Ishikawa (cell line): ENCODE results near the gene ESPL1.

Source experiments
- CEBPB ChIP-seq: IDR thresholded peaks from 2 replicates; pipeline ENCODE4 v1.6.1; 2012
- CREB1 ChIP-seq: IDR thresholded peaks from 2 replicates; pipeline ENCODE4 v1.6.1; 2012; ENCODE audit warnings: low read depth
- EP300 ChIP-seq: IDR thresholded peaks from 2 replicates; pipeline ENCODE4 v1.6.1; 2012; ENCODE audit warnings: borderline replicate concordance
- RAD21 ChIP-seq: IDR thresholded peaks from 2 replicates; pipeline ENCODE4 v1.6.1; 2012; ENCODE audit warnings: low read depth
- REST ChIP-seq: IDR thresholded peaks from 2 replicates; pipeline ENCODE4 v1.6.1; 2012; ENCODE audit warnings: low read depth, mild to moderate bottlenecking
- TAF1 ChIP-seq: IDR thresholded peaks from 2 replicates; pipeline ENCODE4 v1.6.1; 2012; ENCODE audit warnings: low read depth, mild to moderate bottlenecking
- TCF12 ChIP-seq: IDR thresholded peaks from 2 replicates; pipeline ENCODE4 v1.6.1; 2012; ENCODE audit warnings: low read depth
- YY1 ChIP-seq: IDR thresholded peaks from 2 replicates; pipeline ENCODE4 v1.6.1; 2012; ENCODE audit warnings: low read depth
- ZBTB7A ChIP-seq: IDR thresholded peaks from 2 replicates; pipeline ENCODE4 v1.6.1; 2012; ENCODE audit warnings: low read depth
- TF ChIP-seq, protein P1 (sequence below): IDR thresholded peaks from 2 replicates; pipeline ENCODE4 v1.6.1; 2012

DNA sequence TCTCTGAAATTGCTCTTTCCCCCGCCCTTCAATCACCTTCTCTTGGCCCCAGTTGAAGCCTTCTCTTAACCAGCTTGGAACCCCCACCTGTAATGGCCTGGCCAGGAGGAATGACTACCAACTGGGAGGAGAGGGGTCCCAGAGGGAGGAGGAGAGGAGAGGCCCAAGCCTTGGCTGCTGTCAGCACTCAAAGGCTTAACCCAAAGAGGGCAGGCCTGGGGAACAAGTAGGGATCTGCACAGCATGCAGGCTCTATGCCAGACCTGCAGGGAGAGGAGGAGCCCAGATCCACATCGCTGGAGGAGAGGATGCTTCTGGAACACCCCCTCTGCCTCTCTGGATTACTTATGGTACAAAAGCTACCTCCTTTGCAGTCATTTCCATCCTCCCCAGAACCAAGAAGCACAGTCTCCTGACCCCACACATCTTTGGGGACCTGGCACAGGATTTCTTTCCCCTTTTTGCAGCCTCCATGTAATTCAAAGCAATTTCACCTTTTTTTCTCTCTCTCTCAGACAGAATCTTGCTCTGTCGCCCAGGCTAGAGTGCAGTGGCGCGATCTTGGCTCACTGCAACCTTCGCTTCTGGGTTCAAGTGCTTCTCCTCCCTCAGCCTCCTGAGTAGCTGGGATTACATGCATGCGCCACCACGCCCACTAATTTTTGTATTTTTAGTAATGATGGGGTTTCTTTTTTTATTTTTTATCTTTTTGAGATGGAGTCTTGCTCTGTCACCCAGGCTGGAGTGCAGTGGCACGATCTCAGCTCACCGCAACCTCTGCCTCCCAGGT, 42.3 kb upstream of the ESPL1 start:
- TF ChIP-seq CREB1 (no peak), RAD21 (no peak), YY1 (no peak), CEBPB (no peak), EP300 (no peak), TCF12 (no peak), TAF1 (no peak), REST (no peak), ZBTB7A (no peak)
- TF ChIP-seq, protein P1, sequence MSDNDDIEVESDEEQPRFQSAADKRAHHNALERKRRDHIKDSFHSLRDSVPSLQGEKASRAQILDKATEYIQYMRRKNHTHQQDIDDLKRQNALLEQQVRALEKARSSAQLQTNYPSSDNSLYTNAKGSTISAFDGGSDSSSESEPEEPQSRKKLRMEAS = no peak
